Suprapubic skin (tissue), 3 donors: ENCODE results near the gene ANTXR1.

Experiments used
- CTCF ChIP-seq, 2 donors: fragments of 200-600 bp in 1 of 2; fragments of 450-650 bp in 1 of 2; sonication (generic) in 1 of 2; IDR thresholded peaks; one replicate each; pipeline ENCODE4 v1.5.1; 2016 to 2019; ENCODE audit warnings: antibody characterized with exemption in 2 of 2, mild to moderate bottlenecking in 1 of 2, moderate library complexity in 1 of 2
- POLR2A ChIP-seq, 2 donors: fragments of 450-650 bp; IDR thresholded peaks; one replicate each; pipeline ENCODE4 v1.6.1; 2017; ENCODE audit warnings: antibody characterized with exemption in 2 of 2, mild to moderate bottlenecking in 2 of 2, moderate library complexity in 2 of 2

DNA sequence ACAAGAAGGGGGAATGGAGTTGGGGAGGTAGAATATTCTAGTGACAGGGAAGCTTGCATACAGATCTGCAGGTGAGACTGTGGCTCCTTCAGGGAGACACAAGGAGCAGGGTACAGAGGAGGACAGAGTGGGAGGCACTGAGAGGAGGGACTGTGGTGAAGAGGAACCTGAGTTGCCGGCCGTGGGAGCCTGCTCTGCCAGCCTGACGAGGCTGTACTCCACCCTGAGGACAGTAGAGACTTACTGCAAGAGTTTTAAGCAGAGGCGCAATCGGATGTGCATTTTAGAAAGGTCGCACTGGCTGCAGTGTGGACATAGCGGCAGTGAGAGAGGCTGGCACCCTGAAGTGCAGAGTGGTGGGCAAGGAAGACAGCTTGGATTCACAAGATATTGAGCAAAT is 188.3 kb downstream of the ANTXR1 start:
- TF ChIP-seq POLR2A (IDR thresholded peaks at IDR 0.05) (no peak), CTCF (IDR thresholded peaks at IDR 0.05) (no peak)
